NCI-H128 (cell line): ENCODE measurements around the gene TRIM7.

Source experiments
- DNase-seq: peaks from one replicate; lab custom pipeline; 2025; ENCODE audit not compliant: unreplicated experiment; lab: John Stamatoyannopoulos, UW

TRIM7 gene

DNA sequence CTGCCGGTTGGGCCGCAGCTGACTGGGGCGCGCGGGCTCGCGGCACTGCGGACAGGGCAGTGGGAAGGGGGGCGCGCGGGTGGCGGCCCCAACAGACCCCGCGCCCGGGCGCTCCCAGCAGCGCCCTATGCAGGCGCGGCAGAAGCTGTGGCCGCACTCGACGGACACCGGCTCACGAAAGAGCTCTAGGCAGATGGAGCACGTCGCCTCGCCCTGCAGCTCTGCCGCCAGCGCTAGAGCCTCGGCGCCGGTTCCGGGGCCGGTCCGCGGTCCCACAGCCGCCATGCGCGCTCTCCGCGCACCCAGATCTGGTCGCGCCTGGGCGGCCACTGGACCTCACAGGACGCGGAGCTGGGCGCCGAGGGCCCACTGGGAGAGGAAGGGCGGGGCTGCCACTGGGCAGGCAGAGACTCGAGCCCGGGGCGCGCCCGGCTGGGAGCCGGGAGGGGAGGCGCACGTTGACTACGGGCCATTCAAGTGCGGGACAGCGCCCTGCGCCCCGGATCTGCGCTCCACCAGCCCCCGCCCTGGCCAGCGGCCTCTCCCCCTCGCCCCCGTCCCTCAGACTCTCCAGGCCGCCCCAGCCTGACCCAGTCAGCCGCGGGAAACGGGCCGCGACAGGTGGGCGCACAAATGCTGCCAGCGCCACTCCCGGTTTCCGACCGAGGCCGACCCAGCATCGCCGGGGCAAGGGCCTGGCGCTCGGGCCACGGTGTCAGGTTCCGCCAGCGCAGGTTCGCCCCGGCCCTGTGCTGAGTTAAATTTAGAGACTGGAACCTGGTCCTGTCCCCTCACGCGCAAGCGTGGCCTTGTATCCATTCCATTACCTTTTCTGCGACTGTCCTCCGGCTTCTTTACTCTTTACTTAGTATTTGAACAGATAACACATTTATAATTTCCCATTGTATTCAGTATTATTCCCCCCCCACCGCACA is at the start of gene TRIM7:
Gene TRIM7, minus strand, starts transcription at position 371 of the 935 bp plus-strand sequence. Its CDS starts 86 bp downstream, at position 285.
- no peak for DNase-seq

- DNase-seq, result no peak
Observed at GRCh38 chr5:181248277-181248676, 43.3 kb upstream of the TRIM7 start.

DNA sequence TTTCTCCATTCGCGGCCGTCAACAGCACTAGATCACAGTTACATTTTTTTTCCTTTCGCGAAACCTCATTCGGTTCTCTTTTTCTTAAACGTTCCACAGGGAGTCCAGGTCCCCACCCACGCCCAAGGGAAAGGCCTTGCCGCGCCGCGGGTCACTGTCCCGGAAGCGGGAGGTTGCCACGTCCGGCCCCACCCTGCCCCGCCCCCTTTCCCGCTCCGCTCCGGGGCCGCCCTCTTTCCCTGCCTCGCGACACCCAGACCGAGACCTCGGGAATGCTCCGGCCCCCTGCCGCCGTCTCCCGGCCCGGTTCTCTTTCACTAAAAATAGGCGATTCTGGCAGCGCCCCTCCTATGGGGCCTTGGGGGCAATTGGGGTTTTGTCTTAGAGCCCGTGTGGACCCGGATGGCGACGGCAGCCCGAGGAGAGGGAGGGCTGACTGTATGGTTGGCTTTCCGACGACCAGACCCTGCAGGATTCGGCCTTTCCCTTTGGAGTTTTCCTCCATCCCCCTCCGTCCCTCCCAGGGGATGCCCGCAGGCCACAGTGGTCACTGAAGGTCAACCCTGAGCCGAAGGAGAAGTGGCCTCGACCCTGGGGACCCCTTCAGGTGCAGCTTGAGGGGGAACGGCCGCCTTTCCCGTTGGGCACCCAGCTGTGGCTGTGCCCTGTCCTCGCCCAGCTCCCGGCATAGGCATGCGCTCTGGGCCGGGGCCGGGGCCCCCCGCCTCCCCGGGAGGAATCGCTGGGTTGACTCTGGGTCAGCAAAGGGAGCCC is 41.5 kb upstream of the TRIM7 start:
- DNase-seq, result no peak

GRCh38 chr5:181245427-181246275 is 40.7 kb upstream of the TRIM7 start:
- DNase-seq, result no peak

DNA sequence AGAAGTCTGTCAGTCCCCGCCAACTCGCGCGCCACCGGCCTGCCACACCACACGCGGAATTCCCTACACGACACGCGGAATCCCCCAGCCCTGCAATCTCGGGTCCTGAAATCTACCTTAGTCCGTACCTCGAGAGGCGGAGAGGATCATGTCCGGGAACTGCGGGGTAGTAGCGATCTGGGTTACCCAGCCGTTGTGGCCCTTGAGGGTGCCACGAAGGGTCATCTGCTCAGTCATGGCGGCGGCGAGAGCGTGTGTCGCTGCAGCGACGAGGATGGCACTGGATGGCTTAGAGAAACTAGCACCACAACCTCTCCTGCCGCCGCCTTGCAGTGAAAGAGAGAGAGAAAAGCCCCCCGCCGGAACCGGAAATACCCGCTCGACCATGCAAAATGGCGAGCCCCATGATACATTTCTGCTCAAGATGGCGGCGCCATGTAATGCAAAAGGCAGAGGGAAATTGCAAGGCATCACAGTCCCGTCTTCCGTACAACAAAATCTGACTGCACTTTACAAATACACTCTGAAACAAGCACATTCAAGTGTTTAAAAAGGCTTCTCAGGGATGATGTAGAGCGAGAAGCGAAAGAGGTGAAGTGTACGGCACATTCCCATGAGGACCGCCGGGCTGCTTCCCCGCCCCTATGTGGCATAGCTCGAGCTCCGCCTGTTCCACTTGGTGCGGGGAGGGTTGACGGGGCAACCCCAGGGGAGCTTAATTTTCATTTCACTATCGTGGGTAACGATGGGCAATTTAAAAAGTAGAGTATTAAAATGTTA is 38.8 kb upstream of the TRIM7 start, which contains the start of gene RACK1:
Gene RACK1, minus strand, starts transcription at position 343 of the 780 bp plus-strand sequence. Its CDS starts 106 bp downstream, at position 237.
- DNase-seq, result no peak

GRCh38 chr5:181243018-181243563 is 38.1 kb upstream of the TRIM7 start:
- no peak for DNase-seq

DNA sequence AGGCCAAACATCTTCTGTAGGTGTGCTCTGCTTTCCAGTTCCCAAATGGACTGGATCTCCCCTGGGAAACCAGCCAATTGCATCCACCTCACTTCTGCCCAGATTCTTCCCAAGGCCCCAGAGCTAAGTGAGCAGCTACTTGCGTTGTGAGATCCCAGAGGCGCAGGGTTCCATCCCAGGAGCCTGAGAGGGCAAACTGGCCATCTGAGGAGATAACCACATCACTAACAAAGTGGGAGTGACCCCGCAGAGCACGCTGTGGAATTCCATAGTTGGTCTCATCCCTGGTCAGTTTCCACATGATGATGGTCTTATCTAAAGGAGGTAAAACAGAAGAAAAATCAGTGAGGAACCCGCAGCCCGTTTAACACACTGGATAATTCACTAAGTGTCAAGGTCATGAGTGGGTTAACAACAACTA is 37.0 kb upstream of the TRIM7 start:
- DNase-seq, result no peak

DNA sequence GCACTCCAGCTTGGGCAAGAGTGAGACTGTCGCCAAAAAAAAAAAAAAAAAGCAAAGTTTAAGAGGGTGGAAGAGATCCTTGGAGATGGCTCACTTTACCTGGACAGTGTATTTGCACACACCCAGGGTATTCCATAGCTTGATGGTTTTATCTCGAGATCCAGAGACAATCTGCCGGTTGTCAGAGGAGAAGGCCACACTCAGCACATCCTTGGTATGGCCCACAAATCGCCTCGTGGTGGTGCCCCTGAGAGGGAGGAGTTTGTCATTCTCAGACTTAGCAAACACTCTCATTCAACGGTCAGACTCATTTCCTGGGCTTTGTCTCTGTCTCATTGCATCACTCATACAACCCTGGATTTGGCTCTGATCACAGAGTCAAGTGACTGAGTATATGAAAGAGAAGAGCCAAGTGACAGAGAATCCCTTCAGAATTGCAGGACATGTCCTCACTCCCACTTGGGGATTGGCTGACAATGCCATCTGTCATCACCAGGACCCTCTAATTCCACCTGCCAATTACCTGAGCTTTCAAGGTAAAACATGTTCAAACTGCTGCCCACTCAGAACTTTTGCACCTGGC is 36.5 kb upstream of the TRIM7 start:
- DNase-seq, result no peak

- no peak for DNase-seq
Observed at GRCh38 chr5:181239062-181239663, 34.2 kb upstream of the TRIM7 start.

- DNase-seq, result no peak
Observed at GRCh38 chr5:181237729-181238385, 32.9 kb upstream of the TRIM7 start.

GRCh38 chr5:181236954-181237641 is 32.1 kb upstream of the TRIM7 start:
- no peak for DNase-seq

DNA sequence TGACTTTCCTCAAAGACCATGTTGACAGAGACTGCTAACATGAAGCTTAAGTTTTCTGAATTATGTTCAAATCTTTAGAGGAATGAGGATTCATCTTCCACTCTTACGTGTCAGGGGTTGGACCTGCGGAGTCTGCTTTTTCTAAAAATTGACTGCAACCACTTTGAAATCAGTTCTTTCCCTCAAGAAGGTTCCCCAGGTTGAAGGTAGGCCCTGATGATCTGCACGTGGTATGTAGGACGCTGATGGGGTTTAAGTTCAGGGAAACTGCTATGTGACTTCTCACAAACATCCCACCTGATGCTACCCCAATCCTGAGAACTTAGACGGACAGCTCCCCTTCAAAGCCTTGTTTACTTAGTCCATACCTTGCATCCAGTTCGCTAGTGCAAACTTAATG is 31.5 kb upstream of the TRIM7 start:
- DNase-seq, result no peak

DNA sequence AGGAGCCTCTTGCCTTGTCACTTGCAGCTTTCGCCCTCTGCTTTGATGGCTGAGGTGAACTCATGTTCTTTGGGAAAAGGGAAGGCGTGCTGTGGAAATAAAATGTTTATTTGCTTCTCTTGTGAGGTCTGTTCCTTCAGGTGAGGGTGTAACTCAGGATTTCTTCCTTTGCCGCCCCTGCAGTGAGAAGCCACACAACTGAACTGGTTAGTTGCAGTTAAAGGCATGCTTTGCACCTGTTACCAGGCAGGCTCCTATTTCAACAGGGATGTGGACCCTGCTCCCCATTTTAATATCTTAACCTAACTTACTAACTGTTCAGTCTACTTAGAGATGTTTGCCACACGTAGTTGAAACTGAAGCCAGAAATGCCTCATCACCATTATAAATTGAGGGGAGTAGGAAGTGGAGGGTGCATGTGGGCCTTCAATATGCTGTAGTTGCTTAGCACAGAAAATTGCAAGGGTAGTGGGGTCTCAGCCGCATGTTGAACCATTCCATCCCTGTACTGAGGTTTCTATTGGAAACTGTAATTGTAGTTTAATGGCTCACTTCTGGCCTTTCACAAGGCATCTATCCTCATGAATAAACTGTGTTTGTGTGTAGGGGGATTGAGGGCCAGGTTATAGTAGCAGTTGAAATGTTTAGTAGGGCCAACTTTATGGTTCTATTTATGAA is 30.8 kb upstream of the TRIM7 start:
- no peak for DNase-seq

GRCh38 chr5:181235323-181235688 is 30.3 kb upstream of the TRIM7 start:
- no peak for DNase-seq

- DNase-seq, result no peak
Observed at GRCh38 chr5:181234455-181235306, 29.7 kb upstream of the TRIM7 start.

- DNase-seq, result no peak
Observed at GRCh38 chr5:181233801-181234454, 28.9 kb upstream of the TRIM7 start.
